HCT116 (cell line): ENCODE measurements around the gene IRS1. TPM values are rescaled to one million over a fixed set of nuclear protein-coding genes. Genes with fewer than 3 reads are reported as not detected.

Source experiments
- ATAC-seq: fragments of 200-7000 bp; cut with Tn5 transposase; 2 replicates; pipeline ENCODE4 v1.9.1; 2020; ENCODE audit warnings: mild to moderate bottlenecking, moderate library complexity
- BruUV-seq: library from RNA; stranded (reverse); fragments of 400-500 nt; replicated peaks from 2 replicates; lab custom pipeline; 2021; lab: Mats Ljungman, UMichigan
- CTCF ChIA-PET: fragments of 300-600 bp; sonication (Branson Sonifier 250); formaldehyde crosslinking; loops from one replicate; lab custom pipeline; 2021; ENCODE audit warnings: antibody characterized with exemption; lab: Charles Lee
- POLR2A ChIA-PET: fragments of 300-600, 350-600 bp; sonication (Branson Sonifier 250); formaldehyde crosslinking; loops from one replicate; lab custom pipeline; 2021; ENCODE audit warnings: antibody characterized with exemption; lab: Charles Lee
- RAD21 ChIA-PET, 2 experiments: fragments of 300-600 bp; sonication (Branson Sonifier 250); formaldehyde crosslinking; loops; one replicate each; lab custom pipeline; 2023; ENCODE audit warnings: low total read pairs in 2 of 2; ENCODE audit not compliant: uncharacterized antibody in 2 of 2, unreplicated experiment in 2 of 2, low non-redundant PET in 1 of 2; lab: Charles Lee
- DNase-seq: peaks from one replicate; pipeline ENCODE4 v3.0.0-alpha.2; 2010; ENCODE audit warnings: low read depth, low spot score
- H2AFZ ChIP-seq: fragments of 200-600 bp; shearing (Covaris generic), sonication (generic); 2 replicates; pipeline ENCODE4 v1.6.1; 2017; ENCODE audit warnings: low read depth, mixed run types, mixed read lengths, antibody characterized with exemption, low read length; ENCODE audit not compliant: poor library complexity, severe bottlenecking
- H3K27ac ChIP-seq: 2 replicates; pipeline ENCODE4 v1.5.1; 2012; ENCODE audit warnings: low read depth, low read length
- H3K27me3 ChIP-seq: fragments of 200-600 bp; sonication (generic); 2 replicates; pipeline ENCODE4 v1.6.1; 2016; ENCODE audit warnings: mixed run types, low read length, mixed read lengths; ENCODE audit not compliant: insufficient read depth
- H3K36me3 ChIP-seq, 2 experiments: fragments of 200-500 bp in 1 of 2; fragments of 200-600 bp in 1 of 2; sonication (Bioruptor generic) in 1 of 2; sonication (generic) in 1 of 2; 2 replicates each; pipeline versions ENCODE4 v1.5.1 to v1.6.1; 2014 to 2016; ENCODE audit warnings: low read length in 2 of 2, inconsistent platforms in 1 of 2, mixed read lengths in 1 of 2, mixed run types in 1 of 2; ENCODE audit not compliant: insufficient read depth in 2 of 2, control insufficient read depth in 1 of 2
- H3K4me1 ChIP-seq, 2 experiments: fragments of 200-600 bp in 1 of 2; sonication (generic) in 1 of 2; 2 replicates each; pipeline versions ENCODE4 v1.5.1 to v1.6.1; 2012 to 2017; ENCODE audit warnings: low read length in 2 of 2, inconsistent platforms in 1 of 2, mild to moderate bottlenecking in 1 of 2, mixed read lengths in 1 of 2, mixed run types in 1 of 2, moderate library complexity in 1 of 2; ENCODE audit not compliant: insufficient read depth in 2 of 2, control insufficient read depth in 1 of 2
- H3K4me2 ChIP-seq: fragments of 200-600 bp; sonication (generic); 2 replicates; pipeline ENCODE4 v1.6.1; 2017; ENCODE audit warnings: mixed run types, low read length, mixed read lengths
- H3K4me3 ChIP-seq, 2 experiments: fragments of 200-600 bp in 1 of 2; sonication (generic) in 1 of 2; replicated peaks in 1 of 2; 2 replicates each; pipeline ENCODE4 v1.5.1; 2011 to 2016; ENCODE audit warnings: low read length in 2 of 2, control low read depth in 1 of 2, low read depth in 1 of 2, mild to moderate bottlenecking in 1 of 2, mixed read lengths in 1 of 2, mixed run types in 1 of 2
- H3K79me2 ChIP-seq: fragments of 200-600 bp; sonication (generic); 2 replicates; pipeline ENCODE4 v1.6.1; 2017; ENCODE audit warnings: mild to moderate bottlenecking, mixed run types, low read length, moderate library complexity, mixed read lengths; ENCODE audit not compliant: insufficient read depth
- H3K9ac ChIP-seq: fragments of 200-600 bp; sonication (generic); 2 replicates; pipeline ENCODE4 v1.6.1; 2016; ENCODE audit warnings: low read length, mixed read lengths
- H3K9me2 ChIP-seq: fragments of 200-600 bp; sonication (generic), shearing (Covaris generic); 2 replicates; pipeline ENCODE4 v1.6.1; 2017; ENCODE audit warnings: mixed run types, mild to moderate bottlenecking, moderate library complexity; ENCODE audit not compliant: insufficient read depth
- H3K9me3 ChIP-seq, 2 experiments: fragments of 200-500 bp in 1 of 2; fragments of 200-600 bp in 1 of 2; sonication (Bioruptor generic) in 1 of 2; sonication (generic) in 1 of 2; 2 replicates each; pipeline ENCODE4 v1.6.1; 2014 to 2017; ENCODE audit warnings: low read length in 2 of 2, mixed read lengths in 2 of 2, inconsistent platforms in 1 of 2, low read depth in 1 of 2, mild to moderate bottlenecking in 1 of 2, mixed run types in 1 of 2, moderate library complexity in 1 of 2; ENCODE audit not compliant: control insufficient read depth in 1 of 2, insufficient read depth in 1 of 2
- H4K20me1 ChIP-seq: fragments of 200-600 bp; sonication (generic), shearing (Covaris generic); 2 replicates; pipeline ENCODE4 v1.6.1; 2017; ENCODE audit warnings: mixed run types, mild to moderate bottlenecking, moderate library complexity; ENCODE audit not compliant: insufficient read depth
- CBX3 ChIP-seq: IDR thresholded peaks from 2 replicates; pipeline ENCODE4 v1.6.1; 2012; ENCODE audit warnings: low read depth
- CEBPB ChIP-seq: IDR thresholded peaks from 2 replicates; pipeline ENCODE4 v1.6.1; 2012; ENCODE audit warnings: low read depth
- FOSL1 ChIP-seq: IDR thresholded peaks from 2 replicates; pipeline ENCODE4 v1.6.1; 2012; ENCODE audit warnings: low read depth
- JUND ChIP-seq: IDR thresholded peaks from 2 replicates; pipeline ENCODE4 v1.6.1; 2012
- POLR2A ChIP-seq: IDR thresholded peaks from 2 replicates; pipeline ENCODE4 v1.7.0; 2011; ENCODE audit warnings: borderline replicate concordance; ENCODE audit not compliant: insufficient read depth, insufficient read length; ENCODE audit errors: extremely low read depth
- POLR2AphosphoS5 ChIP-seq: IDR thresholded peaks from 2 replicates; pipeline ENCODE4 v1.6.1; 2011; ENCODE audit warnings: mild to moderate bottlenecking, low read depth, low read length, moderate library complexity
- RAD21 ChIP-seq: IDR thresholded peaks from 2 replicates; pipeline ENCODE4 v1.6.1; 2012; ENCODE audit warnings: low read depth, mild to moderate bottlenecking
- SIN3A ChIP-seq: IDR thresholded peaks from 2 replicates; pipeline ENCODE4 v1.6.1; 2012; ENCODE audit warnings: low read depth
- SP1 ChIP-seq: IDR thresholded peaks from 2 replicates; pipeline ENCODE4 v1.6.1; 2012; ENCODE audit warnings: low read depth
- TCF7L2 ChIP-seq: IDR thresholded peaks from 2 replicates; pipeline ENCODE4 v1.7.0; 2011; ENCODE audit warnings: borderline replicate concordance, inconsistent platforms; ENCODE audit not compliant: insufficient read depth, insufficient read length; ENCODE audit errors: extremely low read depth
- YY1 ChIP-seq: IDR thresholded peaks from 2 replicates; pipeline ENCODE4 v1.6.1; 2011; ENCODE audit warnings: low read length, low read depth, moderate library complexity, mild to moderate bottlenecking; ENCODE audit not compliant: insufficient replicate concordance; ENCODE audit errors: extremely low read depth
- ZFX ChIP-seq: fragments of 450-650 bp; IDR thresholded peaks from 2 replicates; pipeline ENCODE4 v1.6.1; 2017
- ZNF274 ChIP-seq: fragments of 200-500 bp; sonication (Bioruptor generic); IDR thresholded peaks from 2 replicates; pipeline ENCODE4 v1.6.1; 2014; ENCODE audit warnings: mild to moderate bottlenecking, low read depth, low read length, inconsistent platforms
- intact Hi-C: fragments of 100-400 bp; cut with micrococcal nuclease; formaldehyde crosslinking; loops from 2 replicates; pipeline ENCODE4 v1.10.0; 2022
- total RNA-seq: library from RNA; stranded (reverse); gene quantifications from one replicate; pipeline ENCODE4 v1.2.1, GENCODE V29; 2021; ENCODE audit not compliant: unreplicated experiment
- TF ChIP-seq, protein P1 (sequence below): IDR thresholded peaks from 2 replicates; pipeline ENCODE4 v1.6.1; 2012
- TF ChIP-seq, protein P2 (sequence below): IDR thresholded peaks from 2 replicates; pipeline ENCODE4 v1.6.1; 2011; ENCODE audit warnings: mild to moderate bottlenecking, low read length, moderate library complexity; ENCODE audit not compliant: insufficient replicate concordance; ENCODE audit errors: extremely low read depth

The IRS1 gene
- total RNA-seq, 1 experiment from 2014 or later = 88.8 TPM

DNA sequence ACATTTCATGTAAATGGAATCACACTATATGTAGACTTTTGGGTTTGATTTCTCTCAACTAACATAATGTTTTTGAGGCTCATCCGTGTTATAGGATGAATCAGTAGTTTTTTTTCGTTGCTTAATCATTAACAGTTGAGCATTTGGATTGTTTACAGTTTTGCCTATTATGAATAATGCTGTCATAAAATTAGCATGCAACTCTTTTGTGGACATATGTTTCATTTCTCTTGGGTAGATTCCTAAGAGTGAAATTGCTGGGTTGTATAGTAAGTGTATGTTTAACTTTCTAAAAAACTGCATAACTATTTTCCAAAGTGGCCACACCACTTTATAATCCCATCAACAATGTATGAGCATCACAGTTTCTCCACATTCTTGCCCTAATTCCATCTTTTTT is 28.6 kb upstream of the IRS1 start:
- no TSS peak for BruUV-seq
- POLR2A ChIA-PET = interaction anchor here (0.8 kb wide), 1 partner anchor 11 kb away, joined by 3 read pairs; no protein-coding TSS in a partner anchor

DNA sequence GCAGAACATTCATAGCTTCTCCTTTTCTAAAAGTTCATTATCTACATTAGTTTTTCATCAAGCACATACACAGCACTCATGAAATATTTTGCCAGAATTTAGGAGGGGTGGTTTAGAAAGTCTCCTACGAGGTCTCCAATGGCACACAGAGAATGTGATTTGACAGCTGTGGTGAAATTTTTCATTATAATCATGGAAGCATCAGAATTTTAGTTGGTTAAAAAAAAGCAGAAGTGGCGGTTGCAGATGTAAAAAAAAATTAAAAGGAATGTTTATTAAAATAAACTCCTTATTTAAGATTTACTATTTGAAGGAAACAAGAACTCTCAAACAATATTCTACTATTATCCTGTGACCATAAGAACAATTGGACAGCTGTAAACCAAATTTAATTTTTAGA is 25.4 kb upstream of the IRS1 start:
- TF ChIP-seq, protein P1, sequence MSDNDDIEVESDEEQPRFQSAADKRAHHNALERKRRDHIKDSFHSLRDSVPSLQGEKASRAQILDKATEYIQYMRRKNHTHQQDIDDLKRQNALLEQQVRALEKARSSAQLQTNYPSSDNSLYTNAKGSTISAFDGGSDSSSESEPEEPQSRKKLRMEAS = no peak
- no peak for TF ChIP-seq ZNF274
- no peak for TF ChIP-seq SIN3A
- TF ChIP-seq CEBPB = no peak
- TF ChIP-seq FOSL1 = no peak
- no peak for TF ChIP-seq CBX3
- TF ChIP-seq POLR2AphosphoS5 = no peak
- TF ChIP-seq, protein P2, sequence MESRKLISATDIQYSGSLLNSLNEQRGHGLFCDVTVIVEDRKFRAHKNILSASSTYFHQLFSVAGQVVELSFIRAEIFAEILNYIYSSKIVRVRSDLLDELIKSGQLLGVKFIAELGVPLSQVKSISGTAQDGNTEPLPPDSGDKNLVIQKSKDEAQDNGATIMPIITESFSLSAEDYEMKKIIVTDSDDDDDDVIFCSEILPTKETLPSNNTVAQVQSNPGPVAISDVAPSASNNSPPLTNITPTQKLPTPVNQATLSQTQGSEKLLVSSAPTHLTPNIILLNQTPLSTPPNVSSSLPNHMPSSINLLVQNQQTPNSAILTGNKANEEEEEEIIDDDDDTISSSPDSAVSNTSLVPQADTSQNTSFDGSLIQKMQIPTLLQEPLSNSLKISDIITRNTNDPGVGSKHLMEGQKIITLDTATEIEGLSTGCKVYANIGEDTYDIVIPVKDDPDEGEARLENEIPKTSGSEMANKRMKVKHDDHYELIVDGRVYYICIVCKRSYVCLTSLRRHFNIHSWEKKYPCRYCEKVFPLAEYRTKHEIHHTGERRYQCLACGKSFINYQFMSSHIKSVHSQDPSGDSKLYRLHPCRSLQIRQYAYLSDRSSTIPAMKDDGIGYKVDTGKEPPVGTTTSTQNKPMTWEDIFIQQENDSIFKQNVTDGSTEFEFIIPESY = no peak
- TF ChIP-seq YY1 = no peak
- TF ChIP-seq TCF7L2 = no peak
- TF ChIP-seq SP1 = no peak
- TF ChIP-seq POLR2A = no peak
- ATAC-seq = no peak
- intact Hi-C loops = no loop called here

More for the DNA sequence above, 28.6 kb upstream of the IRS1 start:
- no peak overlapping the region for H3K4me2 ChIP-seq
- no peaks in the 10 kb centered on the region for H3K9me2 ChIP-seq
- CTCF ChIA-PET = no interaction called here
- no peak for TF ChIP-seq FOSL1
- no peak for TF ChIP-seq RAD21
- TF ChIP-seq JUND = no peak
- TF ChIP-seq ZFX = no peak
- no peak for TF ChIP-seq TCF7L2
- no peak for TF ChIP-seq POLR2A
- TF ChIP-seq, all 23 proteins: peak for 0
- no peaks in the 10 kb centered on the region for H3K36me3 ChIP-seq
- no peak overlapping the region for H3K27ac ChIP-seq
- no peaks in the 10 kb centered on the region for H3K4me1 ChIP-seq
- no peak overlapping the region for H2AFZ ChIP-seq
- no peaks in the 10 kb centered on the region for H3K9me3 ChIP-seq
- no peak for DNase-seq
- RAD21 ChIA-PET = interaction anchor here in 1 of 2 experiments (0.7 kb wide), 1 partner anchor 14 kb away, joined by 3 read pairs; no protein-coding TSS in a partner anchor
- no peak overlapping the region for H3K4me3 ChIP-seq
- intact Hi-C loops = no loop called here
- no peaks in the 10 kb centered on the region for H3K79me2 ChIP-seq
- H3K27me3 ChIP-seq = no peaks in the 10 kb centered on the region
- ATAC-seq = no peak
- H4K20me1 ChIP-seq = no peaks in the 10 kb centered on the region
- no peak overlapping the region for H3K9ac ChIP-seq

More for the DNA sequence above, 25.4 kb upstream of the IRS1 start:
- CTCF ChIA-PET = no interaction called here
- no peak overlapping the region for H2AFZ ChIP-seq
- H3K27me3 ChIP-seq = no peaks in the 10 kb centered on the region
- H3K4me1 ChIP-seq = no peaks in the 10 kb centered on the region
- H3K4me2 ChIP-seq = no peak overlapping the region
- no peak overlapping the region for H3K4me3 ChIP-seq
- no peaks in the 10 kb centered on the region for H3K36me3 ChIP-seq
- no peak overlapping the region for H3K27ac ChIP-seq
- no TSS peak for BruUV-seq
- no peaks in the 10 kb centered on the region for H3K9me3 ChIP-seq
- POLR2A ChIA-PET = no interaction called here
- no peaks in the 10 kb centered on the region for H3K79me2 ChIP-seq
- H3K9ac ChIP-seq = no peak overlapping the region
- DNase-seq = no peak
- no peaks in the 10 kb centered on the region for H4K20me1 ChIP-seq
- RAD21 ChIA-PET = no interaction called here
- H3K9me2 ChIP-seq = no peaks in the 10 kb centered on the region
